Globus pallidus (tissue), 1 donor: ENCODE results near the gene MOB2.

Source experiments
- DNase-seq: peaks from one replicate; pipeline ENCODE4 v3.0.0-alpha.2; 2015; ENCODE audit warnings: low spot score

MOB2 gene

DNA sequence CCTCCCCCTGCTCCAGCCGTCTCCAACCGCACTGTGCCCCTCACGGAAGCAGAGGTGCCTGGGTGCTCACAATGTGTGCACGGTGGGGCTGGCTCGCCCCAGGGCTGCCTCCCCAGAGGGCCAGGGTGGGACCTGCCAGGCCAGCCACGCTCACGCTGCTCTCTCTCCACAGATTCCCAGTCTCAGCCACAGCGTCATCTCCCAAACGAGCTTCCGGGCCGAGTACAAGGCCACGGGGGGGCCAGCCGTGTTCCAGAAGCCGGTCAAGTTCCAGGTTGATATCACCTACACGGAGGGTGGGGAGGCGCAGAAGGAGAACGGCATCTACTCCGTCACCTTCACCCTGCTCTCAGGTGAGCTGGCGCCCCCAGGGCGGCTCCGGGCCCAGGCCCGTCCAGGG, 30.4 kb downstream of the MOB2 start:
- no peak for DNase-seq

DNA sequence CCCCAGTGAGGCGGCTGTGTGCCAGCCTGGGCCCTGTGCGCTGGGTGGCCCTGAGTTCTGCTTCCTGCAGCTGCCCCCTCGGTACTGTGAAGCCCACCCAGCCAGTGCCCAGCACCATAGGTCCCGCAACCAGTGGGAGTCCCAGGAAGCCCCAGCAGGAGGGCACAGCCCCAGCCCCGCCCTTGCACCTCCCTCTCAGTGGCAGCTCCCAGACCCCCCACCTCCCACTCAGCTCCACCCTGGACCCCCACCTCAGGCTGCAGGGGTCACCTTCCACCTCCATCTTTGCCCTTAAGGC, 30.9 kb downstream of the MOB2 start:
- no peak for DNase-seq

GRCh38 chr11:1455032-1455762, 31.4 kb downstream of the MOB2 start:
- DNase-seq: no peak

- no peak for DNase-seq
Measured at GRCh38 chr11:1454576-1454975, 32.0 kb downstream of the MOB2 start.

DNA sequence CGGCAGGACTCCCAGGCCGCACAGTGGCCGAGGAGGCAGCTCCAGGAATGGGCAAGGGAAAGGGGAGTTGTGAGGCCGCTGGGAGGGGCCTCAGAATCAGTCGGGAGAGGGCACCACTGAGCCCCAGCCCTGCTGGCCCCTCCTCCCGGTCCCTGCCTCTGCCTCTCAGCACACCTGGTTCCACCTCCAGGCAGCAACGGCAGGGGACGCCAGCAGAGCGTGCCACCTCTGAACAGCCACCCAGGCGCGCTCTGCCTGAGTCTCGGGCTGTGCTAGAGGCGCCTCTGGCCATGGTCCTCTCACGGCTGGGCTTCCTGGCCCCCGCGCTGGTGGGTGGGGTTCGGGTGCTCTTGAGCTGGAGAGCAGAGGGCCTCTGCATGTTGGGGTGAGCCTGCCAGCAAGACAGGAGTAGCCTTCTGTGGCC, 33.0 kb downstream of the MOB2 start:
- DNase-seq: no peak

DNA sequence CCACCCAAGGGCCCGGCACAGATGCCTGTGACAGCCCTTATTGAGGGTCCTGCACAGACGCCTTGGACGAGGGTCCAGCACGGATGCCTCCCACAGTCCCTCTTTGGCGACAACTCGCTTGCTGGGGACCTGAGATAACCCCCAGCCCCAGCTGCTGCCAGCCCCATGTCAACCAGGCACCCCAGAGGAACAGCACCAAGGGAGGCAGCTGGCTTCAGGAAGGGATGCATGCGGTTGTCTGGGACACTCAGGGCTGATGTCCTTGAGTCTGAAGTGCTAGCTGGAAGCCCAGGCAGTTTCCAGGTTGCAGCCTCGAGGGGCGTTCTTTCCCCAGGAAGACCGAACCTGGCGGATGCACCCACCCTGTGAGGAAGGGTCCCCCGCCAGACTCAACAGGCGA, 33.8 kb downstream of the MOB2 start:
- no peak for DNase-seq

GRCh38 chr11:1451781-1452470, 34.7 kb downstream of the MOB2 start:
- DNase-seq: no peak

GRCh38 chr11:1450949-1451710, 35.4 kb downstream of the MOB2 start:
- no peak for DNase-seq

- DNase-seq: no peak
Measured at GRCh38 chr11:1450344-1450875, 36.2 kb downstream of the MOB2 start.

DNA sequence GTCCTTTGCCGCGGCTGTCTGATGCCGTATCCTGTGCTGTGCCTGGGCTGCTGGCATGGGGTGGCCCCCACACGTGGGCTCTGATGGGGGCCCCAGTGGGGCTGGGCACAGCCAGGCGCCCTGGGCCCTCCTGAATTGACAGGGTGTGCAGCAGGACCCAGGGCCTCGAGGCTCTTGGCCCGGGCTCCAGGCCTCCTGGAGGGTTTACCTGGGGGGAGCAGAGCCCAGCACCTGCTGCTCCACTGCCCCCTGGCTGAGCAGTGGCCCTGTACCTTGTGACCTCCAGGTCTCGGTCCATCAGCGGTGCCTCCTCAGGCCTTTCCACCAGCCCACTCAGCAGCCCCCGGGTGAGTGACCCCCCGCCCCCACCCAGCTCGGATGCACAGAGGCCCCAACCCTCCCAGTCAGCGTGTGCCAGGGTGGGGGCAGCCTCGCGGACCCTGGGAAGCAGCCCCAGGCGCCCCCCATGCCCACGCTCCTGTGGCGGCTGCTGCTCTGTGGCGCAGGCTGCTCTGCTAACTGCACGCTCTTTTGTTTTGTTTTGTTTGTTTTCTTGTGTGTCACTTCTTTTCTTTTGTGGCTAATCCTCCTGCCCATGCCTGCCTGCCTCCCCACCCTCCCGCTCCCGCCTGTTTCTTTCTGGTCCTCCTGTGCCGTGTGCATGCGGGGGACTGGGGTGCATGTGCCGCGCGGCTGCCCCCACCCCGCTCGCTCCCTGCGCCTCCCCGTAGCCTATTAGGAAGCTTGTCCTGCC, 36.9 kb downstream of the MOB2 start:
- no peak for DNase-seq

- DNase-seq: no peak
Measured at GRCh38 chr11:1448882-1449281, 37.7 kb downstream of the MOB2 start.

- DNase-seq: peak; percentile 69
Measured at GRCh38 chr11:1447845-1448825, 38.4 kb downstream of the MOB2 start.

- no peak for DNase-seq
Measured at GRCh38 chr11:1446623-1447022, 40.0 kb downstream of the MOB2 start.

DNA sequence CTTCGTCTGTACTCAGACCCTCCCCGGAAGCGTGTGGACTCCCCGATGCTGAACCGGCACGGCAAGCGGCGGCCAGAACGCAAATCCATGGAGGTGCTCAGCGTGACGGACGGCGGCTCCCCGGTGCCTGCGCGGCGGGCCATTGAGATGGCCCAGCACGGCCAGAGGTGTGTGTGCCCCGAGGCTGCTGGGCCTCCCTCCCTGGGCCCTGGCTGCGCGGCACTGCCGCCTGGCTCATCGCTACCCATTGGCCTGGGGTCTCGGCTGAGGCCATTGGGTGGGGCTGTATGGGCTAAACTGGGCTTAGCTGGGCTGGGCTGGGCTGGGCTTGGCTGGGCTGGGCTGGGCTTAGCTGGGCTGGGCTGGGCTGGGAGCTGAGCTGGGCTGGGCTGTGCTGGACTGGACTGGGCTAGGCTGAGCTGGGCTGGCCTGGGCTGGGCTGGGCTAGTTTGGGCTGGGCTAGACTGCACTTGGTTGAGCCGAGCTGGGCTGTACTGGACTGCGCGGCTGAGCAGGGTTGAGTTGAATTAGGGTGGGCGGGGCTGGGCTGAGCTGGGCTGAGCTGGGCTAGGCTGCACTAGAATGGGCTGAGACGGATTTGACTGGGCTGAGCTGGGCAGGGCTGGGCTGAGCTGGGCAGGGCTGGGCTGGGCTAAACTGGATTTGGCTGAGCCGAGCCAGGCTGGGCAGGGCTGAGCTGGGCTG, 40.7 kb downstream of the MOB2 start:
- no peak for DNase-seq

DNA sequence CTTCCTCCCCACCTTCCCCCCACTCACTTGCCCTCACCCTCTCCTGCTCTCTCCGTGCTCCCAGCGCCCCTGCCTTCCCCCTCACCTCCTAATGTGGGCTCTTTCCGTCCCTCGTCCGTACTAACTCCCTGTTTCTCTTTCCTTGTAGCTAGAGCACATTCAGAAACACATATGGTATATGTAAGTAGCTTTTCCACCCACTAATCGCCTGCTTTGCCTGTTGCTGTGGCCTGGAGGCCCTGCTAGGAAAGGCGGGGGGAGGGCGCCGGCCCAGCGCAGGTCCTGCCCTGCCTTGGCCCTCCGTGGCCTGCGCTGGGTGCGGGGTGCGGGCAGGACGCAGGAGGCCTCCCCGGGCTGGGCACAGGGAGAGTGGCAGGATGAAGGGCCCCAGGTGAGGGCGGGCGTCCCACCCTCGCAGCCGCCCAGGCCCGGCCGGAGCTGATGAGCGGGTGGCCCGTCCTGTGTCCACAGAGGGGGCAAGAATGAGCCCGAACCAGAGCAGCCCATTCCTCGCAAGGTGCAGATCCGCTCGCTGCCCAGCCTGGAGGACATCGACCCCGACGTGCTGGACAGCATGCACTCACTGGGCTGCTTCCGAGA, 41.7 kb downstream of the MOB2 start:
- no peak for DNase-seq

- no peak for DNase-seq
Measured at GRCh38 chr11:1444321-1444720, 42.3 kb downstream of the MOB2 start.

GRCh38 chr11:1443737-1444136, 42.8 kb downstream of the MOB2 start:
- no peak for DNase-seq

- no peak for DNase-seq
Measured at GRCh38 chr11:1442807-1443366, 43.7 kb downstream of the MOB2 start.

DNA sequence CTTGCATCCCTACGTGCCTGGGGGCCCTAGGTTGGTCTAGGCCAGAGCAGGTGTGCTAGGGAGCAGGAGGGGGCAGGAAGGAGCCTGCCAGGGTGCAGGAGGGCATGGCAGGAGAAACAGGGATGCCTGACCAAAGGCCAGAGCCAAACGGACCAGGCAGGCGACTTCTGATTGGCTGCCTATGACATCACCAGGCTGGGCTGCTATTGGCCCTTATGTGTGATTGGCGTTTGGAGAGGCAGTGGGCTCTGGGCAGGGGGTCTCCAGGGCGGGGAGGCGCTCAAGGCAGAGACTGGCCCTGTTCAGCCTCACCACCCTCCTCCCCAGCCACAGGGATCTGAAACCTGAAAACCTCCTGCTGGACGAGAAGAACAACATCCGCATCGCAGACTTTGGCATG, 44.4 kb downstream of the MOB2 start:
- DNase-seq: no peak

DNA sequence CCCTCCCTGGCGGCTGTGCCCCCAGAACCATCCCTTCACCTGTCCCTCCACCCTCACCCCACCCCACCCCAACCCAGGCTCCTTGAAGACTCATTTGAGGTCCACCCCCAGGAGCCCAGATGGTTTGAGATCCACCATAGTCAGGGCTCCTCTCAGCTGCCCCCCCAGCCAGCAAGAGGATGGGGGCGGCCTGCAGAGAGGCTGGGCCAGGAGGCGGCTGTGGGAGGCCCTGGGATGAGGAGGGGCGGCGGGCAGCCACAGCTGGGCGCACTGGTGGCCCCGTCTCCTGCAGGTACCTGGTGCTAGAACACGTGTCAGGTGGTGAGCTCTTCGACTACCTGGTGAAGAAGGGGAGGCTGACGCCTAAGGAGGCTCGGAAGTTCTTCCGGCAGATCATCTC, 46.1 kb downstream of the MOB2 start:
- no peak for DNase-seq
